OCI-LY3 (cell line): ENCODE results near the gene HEXB.

ENCODE experiments used
- CTCF ChIP-seq: fragments of 200-600, 300-600 bp; sonication (generic); IDR thresholded peaks from 2 replicates; pipeline ENCODE4 v1.5.1; 2014; ENCODE audit warnings: antibody characterized with exemption, low read length, low read depth
- EZH2phosphoT487 ChIP-seq: fragments of 200-600 bp; shearing (Covaris generic); IDR thresholded peaks from 2 replicates; pipeline ENCODE4 v1.6.1; 2018; ENCODE audit warnings: antibody characterized with exemption, mixed run types, low read depth

DNA sequence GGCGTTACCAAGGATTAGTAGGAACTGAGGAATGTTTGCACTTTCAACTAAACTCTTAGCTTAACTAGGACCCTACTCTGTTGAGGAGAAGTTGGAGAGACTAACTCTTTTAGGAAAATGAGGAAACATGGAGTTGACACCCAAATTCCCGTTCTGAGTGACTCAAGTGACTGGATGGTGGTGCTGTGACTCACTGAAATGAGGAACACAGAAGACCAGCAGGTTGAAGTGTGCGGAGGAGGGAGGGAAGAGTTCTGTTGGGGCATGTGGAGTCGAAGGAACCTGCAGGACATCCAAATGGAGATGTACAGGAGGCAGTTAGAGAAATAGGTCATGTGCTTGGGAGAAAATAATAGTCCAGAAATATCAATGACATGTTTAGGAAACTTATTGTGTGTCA is 8.2 kb downstream of the HEXB start:
- TF ChIP-seq CTCF = no peak
- TF ChIP-seq EZH2phosphoT487 = no peak
